HG03108 (cell line): ENCODE measurements around the gene TFPI2.

ENCODE experiments used
- ATAC-seq: cut with Tn5 transposase; IDR thresholded peaks from one replicate; pipeline ENCODE4 v1.9.1; 2021; ENCODE audit warnings: moderate library complexity; ENCODE audit not compliant: unreplicated experiment

The TFPI2 gene

DNA sequence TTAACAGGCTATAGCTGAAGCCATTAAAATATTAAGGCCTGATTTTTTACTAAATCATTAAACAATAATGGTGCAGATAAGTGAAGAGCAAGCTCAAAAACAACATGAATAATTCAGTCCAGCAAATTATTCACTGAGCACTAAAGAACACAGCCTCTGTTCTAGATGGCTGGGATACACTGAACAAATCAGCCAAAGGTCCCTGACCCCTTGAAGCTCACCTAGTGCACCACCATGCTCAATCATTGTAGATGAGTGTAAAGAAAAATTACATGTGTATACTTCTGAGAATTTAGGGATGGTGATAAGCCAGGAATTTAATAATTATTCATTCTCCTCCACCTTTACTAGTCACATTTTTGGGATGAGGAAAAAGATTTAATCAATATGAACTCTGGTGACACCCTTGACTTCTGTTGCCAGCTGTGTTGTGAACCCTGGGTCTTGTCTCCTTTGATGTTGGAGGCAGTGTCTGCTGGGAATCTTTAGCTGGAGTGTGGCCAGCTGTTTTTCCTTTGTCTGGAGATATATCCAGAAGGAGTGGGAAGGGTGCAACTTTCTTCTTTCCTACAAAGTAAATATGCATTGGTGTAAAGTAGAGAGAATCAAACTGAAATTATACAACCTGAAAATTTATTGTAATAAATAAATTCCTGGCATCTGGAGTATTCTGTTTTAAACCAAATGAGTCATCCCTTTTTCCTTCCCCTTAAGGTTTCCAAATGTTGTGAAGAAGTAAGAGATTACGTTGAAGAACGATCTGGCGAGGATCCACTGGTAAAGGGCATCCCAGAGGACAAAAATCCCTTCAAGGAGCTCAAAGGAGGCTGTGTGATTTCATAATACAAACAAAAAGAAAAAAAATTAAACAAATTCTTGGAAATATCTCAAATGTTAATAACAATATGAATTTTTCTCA, 19.8 kb upstream of the TFPI2 start:
- ATAC-seq: no peak

DNA sequence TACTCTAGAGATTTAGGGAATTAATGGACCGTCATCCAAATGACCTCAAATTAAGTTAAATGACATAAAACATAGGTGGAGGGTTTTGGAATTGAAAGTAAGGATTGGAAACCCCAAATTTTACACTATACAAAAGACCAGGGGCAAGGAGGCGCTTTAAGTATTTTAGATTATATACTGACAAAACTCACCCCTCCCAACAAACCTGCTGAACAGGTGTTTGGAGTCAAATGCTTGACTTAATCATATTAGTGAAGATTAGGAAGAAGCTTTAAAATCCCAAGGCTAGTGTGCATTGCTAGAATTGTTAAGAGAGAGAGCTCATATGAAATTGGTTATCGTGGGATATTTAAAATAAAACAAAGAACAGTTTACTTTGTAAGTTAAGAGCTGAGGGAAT, 15.7 kb upstream of the TFPI2 start, which contains the start of gene GNGT1:
TSS of gene GNGT1 (plus strand) at position 301 of the 400 bp plus-strand sequence. CDS start 180 bp downstream, outside the sequence.
- ATAC-seq: no peak

DNA sequence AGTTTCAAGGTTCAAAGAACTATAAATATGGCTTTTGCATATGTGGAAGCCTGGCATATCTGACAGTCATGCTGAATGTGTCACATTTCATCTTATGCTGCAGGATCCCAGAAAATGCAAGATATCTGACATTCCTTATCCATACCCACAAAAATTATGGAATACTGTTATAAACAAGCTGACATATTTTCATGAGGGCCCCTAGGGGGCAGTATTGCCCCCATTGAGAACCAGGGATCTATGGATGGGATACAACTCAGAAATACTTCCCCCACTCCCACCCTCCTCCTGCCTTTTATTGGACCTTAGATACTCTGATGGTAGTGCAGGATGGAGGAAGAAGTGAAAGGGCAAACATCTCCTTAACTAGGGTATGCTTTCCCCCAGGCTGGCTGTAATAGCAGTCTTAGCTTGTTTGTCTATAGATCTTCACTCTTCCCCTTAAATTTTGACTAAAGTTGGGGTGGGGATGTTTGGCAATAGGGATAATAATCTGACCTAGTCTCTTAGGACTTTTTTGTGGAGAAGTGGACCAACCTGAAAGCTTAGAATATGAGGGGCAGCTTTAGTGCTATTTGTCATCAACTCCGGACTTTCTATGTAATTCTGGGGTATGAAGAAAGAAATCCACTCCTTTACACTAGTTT, 12.3 kb upstream of the TFPI2 start:
- ATAC-seq: no peak

DNA sequence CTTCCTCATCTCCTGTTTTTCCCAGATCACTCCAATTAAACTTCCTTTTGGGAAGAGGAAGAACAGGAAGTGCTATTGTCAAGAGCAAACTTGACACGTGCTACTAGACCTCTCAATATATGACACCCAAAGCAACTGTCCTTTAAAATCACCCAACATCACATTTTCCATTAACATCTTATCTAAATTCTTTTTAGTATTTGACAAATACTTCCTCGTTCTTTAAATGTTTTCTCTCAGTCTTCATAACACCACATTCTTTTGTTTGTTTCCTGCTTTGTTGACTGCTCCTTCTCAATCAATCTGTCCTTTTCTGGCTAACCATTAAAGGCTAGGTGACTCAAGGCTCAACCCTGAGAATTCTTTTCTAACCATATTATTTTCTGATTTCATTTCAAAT, 7.1 kb upstream of the TFPI2 start:
- no peak for ATAC-seq

DNA sequence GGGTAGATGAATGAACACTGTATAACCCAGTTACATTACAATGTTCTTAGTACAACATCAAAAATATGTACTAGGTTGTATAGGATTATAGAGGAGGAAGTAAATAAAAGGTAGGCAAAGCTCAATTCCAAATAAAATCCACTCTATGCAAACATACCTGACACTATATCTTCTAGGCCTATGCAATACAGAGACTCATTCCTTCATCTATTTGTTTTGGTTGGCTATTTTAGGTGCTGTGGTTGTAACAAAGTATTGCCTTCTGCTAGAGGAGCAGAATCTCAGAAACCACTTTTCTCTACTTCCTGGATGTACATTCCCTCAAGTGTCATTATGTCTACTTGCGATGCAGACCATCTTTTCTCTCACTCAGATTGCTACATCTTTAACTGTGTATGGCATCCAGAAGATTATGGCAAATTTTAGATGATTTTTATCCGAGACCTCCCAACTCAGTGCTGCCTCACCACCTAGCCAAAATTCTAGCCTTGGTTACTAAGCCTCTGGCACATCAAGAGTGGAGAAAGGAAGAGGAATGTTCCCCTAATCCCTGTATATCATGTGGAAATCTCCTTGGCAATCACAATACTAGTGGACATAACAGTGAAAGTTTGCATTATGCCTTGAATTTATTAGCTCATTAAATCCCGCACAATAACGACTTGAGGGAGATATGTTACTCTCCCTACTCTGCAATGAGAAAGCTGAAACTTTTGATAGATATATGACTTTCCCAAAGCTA, 5.5 kb upstream of the TFPI2 start:
- ATAC-seq: no peak

DNA sequence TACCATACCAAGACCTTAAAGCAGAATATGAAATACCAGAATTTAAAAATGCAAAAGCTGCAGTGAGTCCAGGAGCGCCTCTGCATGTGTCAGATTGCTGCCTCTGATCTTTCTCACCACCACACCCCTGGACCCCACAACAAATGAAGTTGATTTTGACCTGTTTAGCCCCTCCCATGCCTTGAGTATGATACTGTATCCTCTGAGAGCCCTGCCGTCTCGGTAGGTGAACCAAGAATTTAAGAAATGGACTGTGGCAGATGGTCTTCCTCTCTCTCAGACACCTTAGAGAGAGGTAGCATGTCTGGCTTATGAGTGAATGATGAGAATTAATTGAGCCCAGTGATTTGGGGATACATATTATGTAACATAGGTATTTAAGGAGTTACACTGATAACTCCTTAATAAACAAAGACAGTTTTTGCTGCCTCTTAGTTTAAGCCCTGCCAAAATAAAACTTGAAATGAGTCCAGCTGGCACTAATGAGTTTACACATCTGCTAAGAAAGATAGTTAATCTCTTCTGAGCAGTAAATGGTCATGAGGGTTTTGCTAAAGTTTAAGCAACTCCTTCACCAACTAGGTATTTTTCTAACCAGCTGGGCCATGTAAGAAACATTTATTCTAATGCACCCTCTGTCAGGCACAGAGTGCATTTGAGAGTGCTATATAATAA, 4.5 kb upstream of the TFPI2 start:
- ATAC-seq: no peak

DNA sequence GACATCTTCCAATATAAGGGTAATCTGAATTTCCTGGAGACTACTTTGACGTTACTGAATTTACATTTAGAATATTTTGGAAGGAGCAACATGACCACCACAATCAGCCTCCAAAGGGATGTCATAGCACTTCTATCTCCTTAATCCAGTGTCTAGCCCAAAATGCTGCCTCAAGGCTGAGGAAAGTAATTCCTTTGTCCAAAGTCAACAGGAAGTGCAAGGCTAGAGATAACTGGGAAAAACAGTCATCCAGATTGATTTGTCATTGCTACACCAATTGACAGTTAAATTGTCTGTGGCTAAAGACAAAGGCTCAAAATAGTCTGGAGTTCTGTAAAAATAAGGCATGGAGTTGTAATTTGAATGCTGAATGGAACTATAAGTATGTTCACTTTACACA, 3.9 kb upstream of the TFPI2 start:
- no peak for ATAC-seq

DNA sequence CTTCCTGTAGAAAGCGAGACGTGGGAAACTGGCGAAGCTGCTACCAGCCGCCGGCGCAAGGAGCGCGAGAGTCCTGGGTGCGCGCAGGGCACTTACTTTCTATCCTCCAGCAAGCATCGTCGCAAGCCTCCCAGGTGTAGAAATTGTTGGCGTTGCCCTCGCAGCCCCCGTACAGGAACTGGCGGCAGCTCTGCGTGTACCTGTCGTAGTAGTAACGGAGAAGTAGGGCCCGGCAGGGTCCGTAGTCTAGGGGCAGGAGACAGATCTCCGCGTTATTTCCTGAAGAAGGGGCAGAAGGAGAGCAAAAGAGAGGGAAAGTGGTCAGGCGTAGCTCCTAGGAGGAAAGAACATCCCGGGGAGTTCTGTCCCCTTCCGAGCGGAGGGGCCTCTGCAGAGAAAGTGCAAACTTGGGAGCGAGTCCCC, 501 bp downstream of the TFPI2 start:
- ATAC-seq: peak; percentile 53

DNA sequence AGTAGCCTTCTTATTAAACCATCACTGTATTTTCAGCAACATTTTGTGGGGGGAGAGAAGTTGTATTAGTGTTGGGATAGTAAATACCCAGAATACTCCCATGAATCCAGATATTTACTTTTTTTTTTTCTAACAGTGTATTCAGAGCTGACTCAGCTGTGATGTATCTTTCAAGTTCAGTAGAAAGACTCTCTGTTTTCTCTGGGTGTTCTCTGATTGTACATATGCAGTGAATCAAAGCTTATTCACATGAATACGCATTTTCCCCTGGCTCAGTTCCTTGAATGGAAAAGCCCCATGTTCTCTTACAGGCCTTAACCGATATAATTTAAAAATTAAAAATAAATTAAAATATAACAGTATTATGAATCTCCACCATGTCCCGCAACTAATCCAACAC, 1.3 kb downstream of the TFPI2 start:
- ATAC-seq: no peak

DNA sequence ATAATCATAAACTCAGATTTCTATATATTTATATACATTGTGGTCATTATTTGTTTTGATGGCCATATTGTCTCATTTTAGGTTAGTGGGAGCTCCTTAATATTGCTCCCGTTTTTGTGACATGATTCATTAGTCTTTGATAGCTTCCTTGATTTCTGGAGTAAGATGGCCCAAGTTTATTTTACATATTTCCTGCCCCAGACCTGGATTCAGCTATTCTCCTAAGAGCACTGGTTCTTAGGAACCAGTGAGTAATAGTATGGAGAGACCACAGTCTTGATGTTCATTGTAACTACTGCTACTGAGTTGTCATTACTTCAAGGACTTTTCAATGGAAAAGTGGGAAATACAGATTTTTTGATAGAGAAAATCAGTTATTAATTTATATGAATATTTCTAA, 6.0 kb downstream of the TFPI2 start:
- ATAC-seq: no peak

DNA sequence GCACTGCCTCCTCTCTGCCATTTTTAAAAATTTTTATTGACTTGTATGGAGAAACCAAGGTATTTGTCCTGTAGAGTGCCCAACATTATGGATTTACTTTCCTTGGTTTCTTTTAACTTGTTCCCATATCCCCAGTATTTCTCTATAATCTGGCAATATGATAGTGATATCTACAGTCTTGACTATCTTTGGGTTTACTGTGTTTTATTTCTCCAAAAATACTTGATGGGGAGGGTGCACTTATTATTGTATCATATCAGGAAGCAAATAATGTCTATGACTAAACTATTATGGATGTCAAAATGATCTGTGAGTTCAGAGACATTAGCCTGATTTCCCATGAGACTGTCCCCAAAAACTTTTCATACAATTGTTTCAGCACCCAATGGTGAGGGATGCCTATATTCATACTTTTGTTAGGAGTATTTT, 6.6 kb downstream of the TFPI2 start:
- ATAC-seq: no peak

DNA sequence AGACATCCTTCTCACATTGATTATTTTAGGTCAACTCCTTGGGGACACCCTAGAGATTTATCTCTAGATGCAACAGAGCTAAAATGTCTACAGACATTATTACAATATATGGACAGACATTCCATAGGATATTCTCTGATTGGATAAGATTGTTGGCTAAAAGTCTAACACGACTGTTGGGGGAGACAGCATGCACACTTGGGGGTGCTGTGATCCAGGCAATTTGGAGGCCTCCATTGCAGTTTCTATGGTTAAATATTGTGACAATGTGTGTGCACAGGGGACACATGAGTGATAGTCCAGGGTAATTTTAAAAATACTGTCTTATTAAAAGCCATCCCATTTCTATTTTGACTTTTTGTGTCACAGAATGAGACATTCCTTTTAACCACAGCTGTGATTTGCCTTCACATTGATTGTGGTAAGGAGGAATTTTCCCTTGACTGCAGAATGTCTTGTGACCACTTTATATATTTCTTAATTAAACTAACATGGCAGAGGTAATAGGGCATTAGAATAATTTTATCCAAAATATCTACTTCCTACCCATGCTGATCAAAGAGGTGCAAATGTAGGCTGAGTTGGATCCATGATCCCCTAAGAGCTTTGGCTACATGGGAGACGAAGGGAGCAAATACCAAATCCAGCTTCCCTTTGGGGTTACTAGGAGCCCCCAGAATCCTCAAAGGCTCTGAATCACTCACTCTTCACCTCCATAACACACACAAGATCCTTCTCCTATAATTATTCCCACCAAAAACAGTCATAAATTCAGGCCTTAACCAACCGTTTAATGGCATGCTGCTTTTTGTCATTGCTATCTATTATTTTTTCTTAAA, 7.3 kb downstream of the TFPI2 start:
- ATAC-seq: no peak

DNA sequence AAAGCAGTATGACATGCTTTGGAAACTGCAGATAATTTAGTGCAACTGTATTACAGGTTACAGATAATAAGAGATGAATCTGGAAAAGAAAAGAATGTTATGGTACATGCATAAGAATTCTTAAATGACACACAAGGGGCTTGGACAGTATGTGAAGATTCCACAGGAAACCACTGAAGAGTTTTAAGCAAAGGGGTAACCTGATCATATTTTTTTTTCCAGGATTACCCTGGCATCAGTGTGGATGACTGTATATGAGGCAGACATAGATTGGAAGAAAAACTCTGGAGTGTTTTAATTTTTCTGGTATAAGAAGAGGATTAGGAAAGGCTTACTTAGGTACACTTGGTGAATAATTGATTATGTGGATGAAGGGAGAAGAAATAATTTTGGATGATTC, 8.1 kb downstream of the TFPI2 start:
- ATAC-seq: no peak

DNA sequence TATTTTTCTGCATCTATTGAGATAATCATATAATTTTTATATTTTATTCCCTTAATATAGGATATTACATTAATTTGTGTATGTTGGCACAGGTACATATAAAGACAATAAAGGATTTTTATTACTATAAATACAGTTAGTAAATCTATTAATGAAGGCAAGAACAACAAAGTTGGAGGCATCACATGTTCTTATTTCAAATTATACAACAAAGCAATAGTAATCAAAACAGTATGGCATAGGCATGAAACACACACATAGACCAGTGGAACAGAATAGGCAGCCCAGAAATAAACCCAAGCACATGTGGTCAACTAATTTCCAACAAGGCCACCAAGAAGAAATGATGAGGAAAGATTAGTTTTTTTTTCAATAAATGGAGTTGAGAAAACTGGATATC, 11.2 kb downstream of the TFPI2 start:
- ATAC-seq: no peak

DNA sequence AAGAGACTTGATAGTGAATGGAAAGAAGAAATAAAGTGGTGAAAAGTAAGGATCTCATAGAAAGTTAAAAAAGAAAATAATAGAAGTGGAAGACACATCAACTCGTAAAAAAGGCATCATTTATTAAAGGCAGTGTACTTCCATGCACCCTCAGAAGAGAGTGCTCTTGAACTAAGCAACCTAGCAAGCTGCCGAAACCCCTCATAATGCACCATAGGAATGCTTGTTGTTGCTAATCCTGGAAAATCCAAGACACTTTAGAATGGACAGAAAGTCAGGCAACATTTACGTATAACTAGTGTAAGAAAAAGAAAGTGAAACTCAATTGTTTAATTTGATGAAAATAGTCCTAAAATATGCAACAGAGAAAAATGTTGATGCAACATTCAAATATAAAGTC, 12.8 kb downstream of the TFPI2 start:
- ATAC-seq: no peak

DNA sequence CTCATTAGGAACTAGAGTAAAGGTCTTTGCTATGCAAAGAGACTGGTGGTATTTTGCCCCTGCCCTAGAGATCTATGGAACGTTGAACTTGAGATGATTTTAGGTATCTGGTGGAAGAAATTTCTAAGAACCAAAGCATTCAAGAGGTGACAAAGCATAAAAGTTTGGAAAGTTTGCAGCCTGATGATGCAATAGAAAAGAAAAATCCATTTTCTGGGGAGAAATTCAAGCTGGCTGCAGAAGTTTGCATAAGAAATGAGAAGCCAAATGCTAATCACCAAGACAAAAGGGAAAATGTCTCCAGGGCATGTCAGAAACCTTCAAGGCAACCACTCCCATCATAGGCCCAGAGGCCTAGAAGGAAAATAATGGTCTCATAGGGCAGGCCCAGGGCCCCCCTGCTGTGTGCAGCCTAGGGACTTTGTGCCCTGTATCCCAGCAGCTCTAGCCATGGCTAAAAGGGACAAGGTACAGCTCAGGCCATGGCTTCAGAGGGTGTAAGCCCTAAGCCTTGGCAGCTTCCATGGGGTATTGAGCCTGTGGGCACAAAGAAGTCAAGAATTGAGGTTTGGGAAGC, 16.5 kb downstream of the TFPI2 start:
- ATAC-seq: no peak

DNA sequence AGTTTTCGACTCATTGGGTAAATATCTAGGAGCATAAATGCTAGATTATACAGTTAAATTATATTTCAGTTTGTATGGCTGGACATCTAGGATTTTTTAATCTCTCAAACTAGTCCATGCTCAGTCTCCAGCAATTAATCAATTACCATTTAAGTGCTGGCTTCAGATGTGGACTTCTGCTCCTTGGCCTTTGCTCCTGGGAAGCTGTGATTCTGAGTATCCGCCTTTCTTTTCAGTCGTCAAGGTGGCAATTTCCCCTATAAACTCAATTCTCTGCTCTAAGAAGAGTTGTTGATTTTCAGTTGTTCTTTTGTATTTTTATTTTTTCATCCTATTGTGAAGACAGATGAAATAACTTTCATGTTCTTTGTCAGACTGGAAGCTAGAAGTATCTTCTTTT, 23.7 kb downstream of the TFPI2 start:
- no peak for ATAC-seq

DNA sequence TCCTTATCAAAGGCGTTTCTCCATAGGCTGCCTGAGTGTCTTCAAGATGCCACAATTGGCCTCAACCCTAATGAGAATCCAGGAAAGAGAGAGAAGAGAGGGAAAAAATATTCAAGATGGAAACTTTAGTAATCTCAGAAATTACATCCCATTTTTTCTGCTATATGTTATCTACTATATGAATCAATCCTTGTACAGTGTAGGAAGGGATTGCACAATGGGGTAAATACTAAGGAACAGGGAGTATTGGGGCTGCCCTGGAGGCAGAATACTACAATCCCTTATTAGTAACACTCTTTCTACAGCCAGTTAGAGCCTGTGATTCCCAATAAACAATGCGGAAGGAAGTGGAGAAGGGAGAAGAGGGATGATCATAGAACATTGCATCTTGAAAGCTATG, 27.9 kb downstream of the TFPI2 start:
- ATAC-seq: no peak

DNA sequence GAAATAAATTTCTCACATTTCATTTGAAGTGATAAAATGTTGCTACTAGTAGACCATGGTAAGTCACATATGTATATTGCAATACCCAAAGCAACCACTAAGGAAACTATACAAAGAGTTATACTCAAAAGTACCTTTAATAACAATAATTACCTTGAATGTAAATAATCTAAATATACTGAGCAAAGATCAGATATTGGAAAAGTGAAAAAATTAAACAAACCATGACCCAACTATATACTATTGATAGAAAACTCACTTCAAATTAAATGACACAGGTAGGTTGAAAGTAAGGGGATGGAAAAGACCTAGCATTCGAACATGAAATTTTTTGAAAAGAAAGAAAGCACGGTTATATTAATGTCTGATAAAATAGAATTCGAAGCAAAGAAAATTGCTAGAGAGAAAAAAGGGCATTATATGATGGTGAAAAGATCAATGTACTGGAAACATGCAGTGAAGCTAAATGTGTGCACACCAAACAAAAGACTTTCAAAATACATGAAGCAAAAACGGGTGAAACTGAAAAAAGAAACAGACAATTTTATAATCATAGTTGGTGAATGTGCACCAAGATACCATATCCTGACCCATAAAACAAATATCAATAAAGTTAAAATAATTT, 29.1 kb downstream of the TFPI2 start:
- no peak for ATAC-seq
